Measurements from ENCODE around the gene RGS6. TPM values are rescaled to one million over a fixed set of nuclear protein-coding genes. Genes with fewer than 3 reads are reported as not detected.

Gene RGS6
- polyA plus RNA-seq, 3 donors: not detected

GRCh38 chr14:72612041-72612440, 679.8 kb downstream of the RGS6 start:
- DNase-seq: no peak
- Histone ChIP-seq H3K4me2 (replicated peaks; ENCODE audit: extremely low read depth, low read length, poor library complexity, severe bottlenecking) (no peak overlapping the region), H3K4me1 (ENCODE audit: control insufficient read depth in 1 of 2, insufficient read depth in 2 of 2, low read length in 2 of 2) (no peaks in the 10 kb centered on the region), H3K9me3 (replicated peaks in 1 of 2; ENCODE audit: control insufficient read depth in 1 of 2, insufficient read depth in 1 of 2, low read length in 2 of 2) (no peaks in the 10 kb centered on the region), H3K36me3 (replicated peaks in 1 of 2; ENCODE audit: control insufficient read depth in 1 of 2, insufficient read depth in 2 of 2, low read length in 2 of 2) (no peaks in the 10 kb centered on the region), H2AFZ (ENCODE audit: insufficient read depth, low read depth, low read length, poor library complexity, severe bottlenecking) (no peak overlapping the region), H3K79me2 (ENCODE audit: insufficient read depth, low read length) (no peaks in the 10 kb centered on the region), H3K27ac (ENCODE audit: low read depth in 1 of 2, low read length in 2 of 2) (no peak overlapping the region), H4K20me1 (ENCODE audit: insufficient read depth, low read length) (no peaks in the 10 kb centered on the region), H3K4me3 (replicated peaks in 1 of 3; ENCODE audit: low read depth in 2 of 3, low read length in 3 of 3) (no peak overlapping the region), H3K9ac (ENCODE audit: insufficient read depth, low read length, poor library complexity, severe bottlenecking) (no peak overlapping the region), H3K27me3 (ENCODE audit: control insufficient read depth in 2 of 2, insufficient read depth in 2 of 2, low read length in 2 of 2) (no peaks in the 10 kb centered on the region)
- no peak overlapping the region for H3K27ac Mint-ChIP-seq
- intact Hi-C loops (cut with micrococcal nuclease): no loop called here
- H3K4me3 Mint-ChIP-seq: no peak overlapping the region
- H3K9me3 Mint-ChIP-seq: no peaks in the 10 kb centered on the region
- peaks cover 2 to 7% (median 7%) of the 10 kb centered on the region in 3 donors for H3K27me3 Mint-ChIP-seq (ENCODE audit: low read depth in 3 of 3)
- H3K36me3 Mint-ChIP-seq: no peaks in the 10 kb centered on the region
- TF ChIP-seq, protein P1, sequence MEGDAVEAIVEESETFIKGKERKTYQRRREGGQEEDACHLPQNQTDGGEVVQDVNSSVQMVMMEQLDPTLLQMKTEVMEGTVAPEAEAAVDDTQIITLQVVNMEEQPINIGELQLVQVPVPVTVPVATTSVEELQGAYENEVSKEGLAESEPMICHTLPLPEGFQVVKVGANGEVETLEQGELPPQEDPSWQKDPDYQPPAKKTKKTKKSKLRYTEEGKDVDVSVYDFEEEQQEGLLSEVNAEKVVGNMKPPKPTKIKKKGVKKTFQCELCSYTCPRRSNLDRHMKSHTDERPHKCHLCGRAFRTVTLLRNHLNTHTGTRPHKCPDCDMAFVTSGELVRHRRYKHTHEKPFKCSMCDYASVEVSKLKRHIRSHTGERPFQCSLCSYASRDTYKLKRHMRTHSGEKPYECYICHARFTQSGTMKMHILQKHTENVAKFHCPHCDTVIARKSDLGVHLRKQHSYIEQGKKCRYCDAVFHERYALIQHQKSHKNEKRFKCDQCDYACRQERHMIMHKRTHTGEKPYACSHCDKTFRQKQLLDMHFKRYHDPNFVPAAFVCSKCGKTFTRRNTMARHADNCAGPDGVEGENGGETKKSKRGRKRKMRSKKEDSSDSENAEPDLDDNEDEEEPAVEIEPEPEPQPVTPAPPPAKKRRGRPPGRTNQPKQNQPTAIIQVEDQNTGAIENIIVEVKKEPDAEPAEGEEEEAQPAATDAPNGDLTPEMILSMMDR (IDR thresholded peaks at IDR 0.05): no peak
- 100% methylated on average over 4 of the region's 4 CpGs for WGBS (ENCODE audit: insufficient coverage)
- H3K4me1 Mint-ChIP-seq: no peaks in the 10 kb centered on the region

GRCh38 chr14:72613231-72613974, 681.2 kb downstream of the RGS6 start:
- Histone ChIP-seq H3K4me3 (replicated peaks in 1 of 3; ENCODE audit: low read depth in 2 of 3, low read length in 3 of 3) (no peak overlapping the region), H3K27ac (ENCODE audit: low read depth in 1 of 2, low read length in 2 of 2) (no peak overlapping the region), H2AFZ (ENCODE audit: insufficient read depth, low read depth, low read length, poor library complexity, severe bottlenecking) (no peak overlapping the region), H3K9me3 (replicated peaks in 1 of 2; ENCODE audit: control insufficient read depth in 1 of 2, insufficient read depth in 1 of 2, low read length in 2 of 2) (no peaks in the 10 kb centered on the region), H3K4me1 (ENCODE audit: control insufficient read depth in 1 of 2, insufficient read depth in 2 of 2, low read length in 2 of 2) (no peaks in the 10 kb centered on the region), H3K27me3 (ENCODE audit: control insufficient read depth in 2 of 2, insufficient read depth in 2 of 2, low read length in 2 of 2) (no peaks in the 10 kb centered on the region), H3K4me2 (replicated peaks; ENCODE audit: extremely low read depth, low read length, poor library complexity, severe bottlenecking) (no peak overlapping the region), H3K36me3 (replicated peaks in 1 of 2; ENCODE audit: control insufficient read depth in 1 of 2, insufficient read depth in 2 of 2, low read length in 2 of 2) (no peaks in the 10 kb centered on the region), H3K9ac (ENCODE audit: insufficient read depth, low read length, poor library complexity, severe bottlenecking) (no peak overlapping the region), H3K79me2 (ENCODE audit: insufficient read depth, low read length) (no peaks in the 10 kb centered on the region), H4K20me1 (ENCODE audit: insufficient read depth, low read length) (no peaks in the 10 kb centered on the region)
- intact Hi-C loops (cut with micrococcal nuclease): no loop called here
- TF ChIP-seq, protein P1 (IDR thresholded peaks at IDR 0.05): no peak
- H3K4me1 Mint-ChIP-seq: no peaks in the 10 kb centered on the region
- H3K4me3 Mint-ChIP-seq: no peak overlapping the region
- 46% methylated on average over 9 of the region's 13 CpGs for WGBS (ENCODE audit: insufficient coverage)
- no peaks in the 10 kb centered on the region for H3K36me3 Mint-ChIP-seq
- peaks cover 2 to 7% (median 6%) of the 10 kb centered on the region in 3 donors for H3K27me3 Mint-ChIP-seq (ENCODE audit: low read depth in 3 of 3)
- H3K27ac Mint-ChIP-seq: no peak overlapping the region
- H3K9me3 Mint-ChIP-seq: no peaks in the 10 kb centered on the region
- no peak for DNase-seq
